HCT116 (cell line): Measurements from ENCODE around the gene ALDH8A1. TPM values are rescaled to one million over a fixed set of nuclear protein-coding genes. Genes with fewer than 3 reads are reported as not detected.

Experiments used
- ATAC-seq: fragments of 200-7000 bp; cut with Tn5 transposase; 2 replicates; pipeline ENCODE4 v1.9.1; 2020; ENCODE audit warnings: mild to moderate bottlenecking, moderate library complexity
- BruUV-seq: library from RNA; stranded (reverse); fragments of 400-500 nt; replicated peaks from 2 replicates; lab custom pipeline; 2021; lab: Mats Ljungman, UMichigan
- CTCF ChIA-PET: fragments of 300-600 bp; sonication (Branson Sonifier 250); formaldehyde crosslinking; loops from one replicate; lab custom pipeline; 2021; ENCODE audit warnings: antibody characterized with exemption; lab: Charles Lee
- POLR2A ChIA-PET: fragments of 300-600, 350-600 bp; sonication (Branson Sonifier 250); formaldehyde crosslinking; loops from one replicate; lab custom pipeline; 2021; ENCODE audit warnings: antibody characterized with exemption; lab: Charles Lee
- RAD21 ChIA-PET, 2 experiments: fragments of 300-600 bp; sonication (Branson Sonifier 250); formaldehyde crosslinking; loops; one replicate each; lab custom pipeline; 2023; ENCODE audit warnings: low total read pairs in 2 of 2; ENCODE audit not compliant: uncharacterized antibody in 2 of 2, unreplicated experiment in 2 of 2, low non-redundant PET in 1 of 2; lab: Charles Lee
- DNase-seq: peaks from one replicate; pipeline ENCODE4 v3.0.0-alpha.2; 2010; ENCODE audit warnings: low read depth, low spot score
- H2AFZ ChIP-seq: fragments of 200-600 bp; shearing (Covaris generic), sonication (generic); 2 replicates; pipeline ENCODE4 v1.6.1; 2017; ENCODE audit warnings: low read depth, mixed run types, mixed read lengths, antibody characterized with exemption, low read length; ENCODE audit not compliant: poor library complexity, severe bottlenecking
- H3K27ac ChIP-seq: 2 replicates; pipeline ENCODE4 v1.5.1; 2012; ENCODE audit warnings: low read depth, low read length
- H3K27me3 ChIP-seq: fragments of 200-600 bp; sonication (generic); 2 replicates; pipeline ENCODE4 v1.6.1; 2016; ENCODE audit warnings: mixed run types, low read length, mixed read lengths; ENCODE audit not compliant: insufficient read depth
- H3K36me3 ChIP-seq, 2 experiments: fragments of 200-500 bp in 1 of 2; fragments of 200-600 bp in 1 of 2; sonication (Bioruptor generic) in 1 of 2; sonication (generic) in 1 of 2; 2 replicates each; pipeline versions ENCODE4 v1.5.1 to v1.6.1; 2014 to 2016; ENCODE audit warnings: low read length in 2 of 2, inconsistent platforms in 1 of 2, mixed read lengths in 1 of 2, mixed run types in 1 of 2; ENCODE audit not compliant: insufficient read depth in 2 of 2, control insufficient read depth in 1 of 2
- H3K4me1 ChIP-seq, 2 experiments: fragments of 200-600 bp in 1 of 2; sonication (generic) in 1 of 2; 2 replicates each; pipeline versions ENCODE4 v1.5.1 to v1.6.1; 2012 to 2017; ENCODE audit warnings: low read length in 2 of 2, inconsistent platforms in 1 of 2, mild to moderate bottlenecking in 1 of 2, mixed read lengths in 1 of 2, mixed run types in 1 of 2, moderate library complexity in 1 of 2; ENCODE audit not compliant: insufficient read depth in 2 of 2, control insufficient read depth in 1 of 2
- H3K4me2 ChIP-seq: fragments of 200-600 bp; sonication (generic); 2 replicates; pipeline ENCODE4 v1.6.1; 2017; ENCODE audit warnings: mixed run types, low read length, mixed read lengths
- H3K4me3 ChIP-seq, 2 experiments: fragments of 200-600 bp in 1 of 2; sonication (generic) in 1 of 2; replicated peaks in 1 of 2; 2 replicates each; pipeline ENCODE4 v1.5.1; 2011 to 2016; ENCODE audit warnings: low read length in 2 of 2, control low read depth in 1 of 2, low read depth in 1 of 2, mild to moderate bottlenecking in 1 of 2, mixed read lengths in 1 of 2, mixed run types in 1 of 2
- H3K79me2 ChIP-seq: fragments of 200-600 bp; sonication (generic); 2 replicates; pipeline ENCODE4 v1.6.1; 2017; ENCODE audit warnings: mild to moderate bottlenecking, mixed run types, low read length, moderate library complexity, mixed read lengths; ENCODE audit not compliant: insufficient read depth
- H3K9ac ChIP-seq: fragments of 200-600 bp; sonication (generic); 2 replicates; pipeline ENCODE4 v1.6.1; 2016; ENCODE audit warnings: low read length, mixed read lengths
- H3K9me2 ChIP-seq: fragments of 200-600 bp; sonication (generic), shearing (Covaris generic); 2 replicates; pipeline ENCODE4 v1.6.1; 2017; ENCODE audit warnings: mixed run types, mild to moderate bottlenecking, moderate library complexity; ENCODE audit not compliant: insufficient read depth
- H3K9me3 ChIP-seq, 2 experiments: fragments of 200-500 bp in 1 of 2; fragments of 200-600 bp in 1 of 2; sonication (Bioruptor generic) in 1 of 2; sonication (generic) in 1 of 2; 2 replicates each; pipeline ENCODE4 v1.6.1; 2014 to 2017; ENCODE audit warnings: low read length in 2 of 2, mixed read lengths in 2 of 2, inconsistent platforms in 1 of 2, low read depth in 1 of 2, mild to moderate bottlenecking in 1 of 2, mixed run types in 1 of 2, moderate library complexity in 1 of 2; ENCODE audit not compliant: control insufficient read depth in 1 of 2, insufficient read depth in 1 of 2
- H4K20me1 ChIP-seq: fragments of 200-600 bp; sonication (generic), shearing (Covaris generic); 2 replicates; pipeline ENCODE4 v1.6.1; 2017; ENCODE audit warnings: mixed run types, mild to moderate bottlenecking, moderate library complexity; ENCODE audit not compliant: insufficient read depth
- CBX3 ChIP-seq: IDR thresholded peaks from 2 replicates; pipeline ENCODE4 v1.6.1; 2012; ENCODE audit warnings: low read depth
- EZH2 ChIP-seq: fragments of 200-600 bp; sonication (generic); IDR thresholded peaks from 2 replicates; pipeline ENCODE4 v1.6.1; 2017; ENCODE audit warnings: antibody characterized with exemption, mixed run types
- FOSL1 ChIP-seq: IDR thresholded peaks from 2 replicates; pipeline ENCODE4 v1.6.1; 2012; ENCODE audit warnings: low read depth
- JUND ChIP-seq: IDR thresholded peaks from 2 replicates; pipeline ENCODE4 v1.6.1; 2012
- POLR2A ChIP-seq: IDR thresholded peaks from 2 replicates; pipeline ENCODE4 v1.7.0; 2011; ENCODE audit warnings: borderline replicate concordance; ENCODE audit not compliant: insufficient read depth, insufficient read length; ENCODE audit errors: extremely low read depth
- RAD21 ChIP-seq: IDR thresholded peaks from 2 replicates; pipeline ENCODE4 v1.6.1; 2012; ENCODE audit warnings: low read depth, mild to moderate bottlenecking
- ZNF274 ChIP-seq: fragments of 200-500 bp; sonication (Bioruptor generic); IDR thresholded peaks from 2 replicates; pipeline ENCODE4 v1.6.1; 2014; ENCODE audit warnings: mild to moderate bottlenecking, low read depth, low read length, inconsistent platforms
- intact Hi-C: fragments of 100-400 bp; cut with micrococcal nuclease; formaldehyde crosslinking; loops from 2 replicates; pipeline ENCODE4 v1.10.0; 2022
- total RNA-seq: library from RNA; stranded (reverse); gene quantifications from one replicate; pipeline ENCODE4 v1.2.1, GENCODE V29; 2021; ENCODE audit not compliant: unreplicated experiment
- TF ChIP-seq, protein P1 (sequence below), 3 experiments: fragments of 200-600 bp in 1 of 3; sonication (generic) in 1 of 3; IDR thresholded peaks in 2 of 3; conservative IDR thresholded peaks in 1 of 3; 2 replicates each; pipeline ENCODE4 v1.5.1; 2012 to 2017; ENCODE audit warnings: low read depth in 2 of 3, low read length in 2 of 3, antibody characterized with exemption in 1 of 3, borderline replicate concordance in 1 of 3, control low read depth in 1 of 3, mild to moderate bottlenecking in 1 of 3, mixed read lengths in 1 of 3, mixed run types in 1 of 3, moderate library complexity in 1 of 3; ENCODE audit not compliant: insufficient read depth in 1 of 3
- TF ChIP-seq, protein P2 (sequence below): IDR thresholded peaks from 2 replicates; pipeline ENCODE4 v1.6.1; 2011; ENCODE audit warnings: mild to moderate bottlenecking, low read length, moderate library complexity; ENCODE audit not compliant: insufficient replicate concordance; ENCODE audit errors: extremely low read depth

Gene ALDH8A1
- total RNA-seq, 1 experiment from 2014 or later = 1.4 TPM

DNA sequence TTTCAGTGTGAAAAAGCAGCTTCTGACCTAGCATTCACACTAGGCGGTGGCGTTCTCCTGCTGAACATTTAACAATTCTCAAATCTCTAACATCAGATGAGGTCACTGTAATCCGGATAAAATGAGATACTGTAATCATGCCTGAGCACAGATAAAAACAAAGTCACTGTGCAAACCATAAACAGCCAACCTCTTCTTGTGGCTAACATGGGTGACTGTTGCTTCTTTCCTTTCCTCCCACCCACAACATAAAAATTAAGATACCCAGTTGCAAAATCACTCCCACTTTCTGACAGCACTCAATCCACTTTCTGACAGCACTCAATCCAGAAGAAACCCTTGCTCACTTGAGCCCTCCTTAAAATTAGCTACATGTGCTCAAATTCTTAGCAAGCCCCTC is 11.5 kb upstream of the ALDH8A1 start:
- intact Hi-C loops = no loop called here
- peaks cover 0 to 10% of the 10 kb centered on the region in 2 experiments for H3K36me3 ChIP-seq
- no peaks in the 10 kb centered on the region for H3K27me3 ChIP-seq
- H3K4me2 ChIP-seq = no peak overlapping the region
- no peaks in the 10 kb centered on the region for H3K4me1 ChIP-seq
- no TSS peak for BruUV-seq
- no peaks in the 10 kb centered on the region for H3K79me2 ChIP-seq
- ATAC-seq (no peak), DNase-seq (no peak)
- no peaks in the 10 kb centered on the region for H4K20me1 ChIP-seq
- no peak overlapping the region for H3K27ac ChIP-seq
- no peaks in the 10 kb centered on the region for H3K9me3 ChIP-seq
- ChIA-PET CTCF (no interaction called here), POLR2A (no interaction called here), RAD21 (no interaction called here)
- no peaks in the 10 kb centered on the region for H3K9me2 ChIP-seq
- no peak overlapping the region for H3K4me3 ChIP-seq
- no peak overlapping the region for H3K9ac ChIP-seq
- TF ChIP-seq, protein P1, sequence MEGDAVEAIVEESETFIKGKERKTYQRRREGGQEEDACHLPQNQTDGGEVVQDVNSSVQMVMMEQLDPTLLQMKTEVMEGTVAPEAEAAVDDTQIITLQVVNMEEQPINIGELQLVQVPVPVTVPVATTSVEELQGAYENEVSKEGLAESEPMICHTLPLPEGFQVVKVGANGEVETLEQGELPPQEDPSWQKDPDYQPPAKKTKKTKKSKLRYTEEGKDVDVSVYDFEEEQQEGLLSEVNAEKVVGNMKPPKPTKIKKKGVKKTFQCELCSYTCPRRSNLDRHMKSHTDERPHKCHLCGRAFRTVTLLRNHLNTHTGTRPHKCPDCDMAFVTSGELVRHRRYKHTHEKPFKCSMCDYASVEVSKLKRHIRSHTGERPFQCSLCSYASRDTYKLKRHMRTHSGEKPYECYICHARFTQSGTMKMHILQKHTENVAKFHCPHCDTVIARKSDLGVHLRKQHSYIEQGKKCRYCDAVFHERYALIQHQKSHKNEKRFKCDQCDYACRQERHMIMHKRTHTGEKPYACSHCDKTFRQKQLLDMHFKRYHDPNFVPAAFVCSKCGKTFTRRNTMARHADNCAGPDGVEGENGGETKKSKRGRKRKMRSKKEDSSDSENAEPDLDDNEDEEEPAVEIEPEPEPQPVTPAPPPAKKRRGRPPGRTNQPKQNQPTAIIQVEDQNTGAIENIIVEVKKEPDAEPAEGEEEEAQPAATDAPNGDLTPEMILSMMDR (IDR thresholded peaks at IDR 0.05 in 2 of 3, conservative IDR thresholded peaks at IDR 0.05 in 1 of 3; ENCODE audit: borderline replicate concordance in 1 of 3, insufficient read depth in 1 of 3, low read depth in 2 of 3, low read length in 2 of 3) = no peak
- TF ChIP-seq FOSL1 (no peak), EZH2 (no peak), CBX3 (no peak), ZNF274 (no peak), JUND (no peak), RAD21 (no peak), POLR2A (no peak)
- TF ChIP-seq, protein P2, sequence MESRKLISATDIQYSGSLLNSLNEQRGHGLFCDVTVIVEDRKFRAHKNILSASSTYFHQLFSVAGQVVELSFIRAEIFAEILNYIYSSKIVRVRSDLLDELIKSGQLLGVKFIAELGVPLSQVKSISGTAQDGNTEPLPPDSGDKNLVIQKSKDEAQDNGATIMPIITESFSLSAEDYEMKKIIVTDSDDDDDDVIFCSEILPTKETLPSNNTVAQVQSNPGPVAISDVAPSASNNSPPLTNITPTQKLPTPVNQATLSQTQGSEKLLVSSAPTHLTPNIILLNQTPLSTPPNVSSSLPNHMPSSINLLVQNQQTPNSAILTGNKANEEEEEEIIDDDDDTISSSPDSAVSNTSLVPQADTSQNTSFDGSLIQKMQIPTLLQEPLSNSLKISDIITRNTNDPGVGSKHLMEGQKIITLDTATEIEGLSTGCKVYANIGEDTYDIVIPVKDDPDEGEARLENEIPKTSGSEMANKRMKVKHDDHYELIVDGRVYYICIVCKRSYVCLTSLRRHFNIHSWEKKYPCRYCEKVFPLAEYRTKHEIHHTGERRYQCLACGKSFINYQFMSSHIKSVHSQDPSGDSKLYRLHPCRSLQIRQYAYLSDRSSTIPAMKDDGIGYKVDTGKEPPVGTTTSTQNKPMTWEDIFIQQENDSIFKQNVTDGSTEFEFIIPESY = no peak
- no peak overlapping the region for H2AFZ ChIP-seq
